A549 treated with CORT108297 at 1 μM for 4 hours (cell line): ENCODE measurements around the gene SMARCA2. TPM values are rescaled to one million over a fixed set of nuclear protein-coding genes. Genes with fewer than 3 reads are reported as not detected.

ENCODE experiments used
- total RNA-seq: library from RNA; stranded (reverse); fragments of 200-300 nt; extraction: Qiagen RNA extraction; gene quantifications from 5 replicates; pipeline ENCODE4 v1.2.3, GENCODE V29; 2022

Gene SMARCA2
- total RNA-seq, result 19.4 to 34.5 TPM (median 25.2 TPM) in 5 replicates

DNA sequence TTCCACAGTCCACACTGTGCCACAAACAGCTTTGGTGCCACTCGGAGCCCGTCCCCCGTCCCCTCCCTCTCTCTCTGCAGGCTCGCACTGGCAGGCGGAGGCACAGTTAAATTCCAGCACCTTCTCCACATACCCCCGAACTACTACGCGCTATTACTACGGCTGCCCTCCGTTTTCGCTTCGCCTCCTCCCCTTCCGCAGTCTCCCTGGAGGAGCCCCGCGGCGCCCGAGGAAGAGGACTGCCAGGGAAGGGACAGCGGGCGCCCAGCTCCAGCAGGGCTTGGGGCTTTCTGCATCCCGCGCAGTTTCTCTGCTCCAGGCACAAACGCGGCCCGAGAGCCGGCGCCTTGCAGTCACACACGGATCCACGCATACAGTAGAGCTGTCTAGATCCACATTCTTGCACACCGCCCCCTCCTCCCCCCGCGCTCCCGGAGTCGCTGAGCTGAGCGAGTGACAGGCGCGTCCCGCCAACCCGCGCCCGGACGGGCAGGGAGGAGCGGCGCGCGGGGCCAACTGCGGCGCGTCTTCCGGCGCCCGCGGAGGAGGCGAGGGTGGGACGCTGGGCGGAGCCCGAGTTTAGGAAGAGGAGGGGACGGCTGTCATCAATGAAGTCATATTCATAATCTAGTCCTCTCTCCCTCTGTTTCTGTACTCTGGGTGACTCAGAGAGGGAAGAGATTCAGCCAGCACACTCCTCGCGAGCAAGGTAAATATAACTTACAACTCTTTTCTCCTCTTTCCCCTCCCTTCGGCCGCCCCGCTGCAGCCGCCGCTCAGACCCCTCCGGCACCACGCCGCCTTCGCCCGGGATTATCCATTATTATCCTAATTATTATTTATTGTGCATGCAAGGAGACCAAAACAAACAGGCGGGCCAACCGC is at the start of gene SMARCA2:
SMARCA2 (plus strand) TSS at position 652 of the 885 bp plus-strand sequence. CDS start 13,676 bp downstream, outside the sequence.

